Endometrial microvascular endothelial cells (primary cell): ENCODE data around the gene ZNF491. TPM values are rescaled to one million over a fixed set of nuclear protein-coding genes. Genes with fewer than 3 reads are reported as not detected.

Experiments
- in situ Hi-C: cut with HindIII; loops from 2 replicates; pipeline ENCODE4 v1.10.0; 2017; ENCODE audit warnings: low sequenced_read_pairs, low pct_unique_long_range_greater_than_20kb; ENCODE audit errors: inconsistent ontology term
- total RNA-seq: library from RNA; depleted of rRNA; stranded (reverse); fragments of >200 nt; gene quantifications from one replicate; pipeline ENCODE4 v1.2.3, GENCODE V29; 2015; ENCODE audit errors: inconsistent ontology term

ZNF491 gene
- total RNA-seq, 1 donor from 2014 or later, result 0.09 TPM

- in situ Hi-C loops, result no loop called here
Observed at GRCh38 chr19:11856596-11857250, 58.4 kb downstream of the ZNF491 start.

Other genes starting within 250 kb of the ZNF491 start
- gene ELOF1, start 239.3 kb upstream of the ZNF491 start, total RNA-seq, result 35.2 TPM
- not detected for gene ACP5, start 220.9 kb upstream of the ZNF491 start, total RNA-seq
- 8.2 TPM for gene ZNF627, start 201.0 kb upstream of the ZNF491 start, total RNA-seq
- gene ZNF823, start 59.6 kb upstream of the ZNF491 start, total RNA-seq, result 4.9 TPM
- gene ZNF441, start 31.5 kb upstream of the ZNF491 start, total RNA-seq, result 1.3 TPM
- 4.2 TPM for gene ZNF440, start 15.8 kb downstream of the ZNF491 start, total RNA-seq
- gene ZNF439, start 50.2 kb downstream of the ZNF491 start, total RNA-seq, result 0.09 TPM
- 3.3 TPM for gene ZNF69, start 89.3 kb downstream of the ZNF491 start, total RNA-seq
- 2.2 TPM for gene ZNF700, start 126.6 kb downstream of the ZNF491 start, total RNA-seq
- gene ZNF763, start 166.5 kb downstream of the ZNF491 start, total RNA-seq, result 1.5 TPM
- 1.2 TPM for gene ZNF433, start 237.2 kb downstream of the ZNF491 start, total RNA-seq